Heart left ventricle (tissue), 16 donors: ENCODE results near the gene COL7A1. TPM values are rescaled to one million over a fixed set of nuclear protein-coding genes. Genes with fewer than 3 reads are reported as not detected.

Source experiments
- ATAC-seq, 4 donors: fragments of 200-7000 bp; cut with Tn5 transposase; one replicate each; pipeline ENCODE4 v1.9.1; 2020 to 2022; ENCODE audit warnings: moderate library complexity in 4 of 4, mild to moderate bottlenecking in 3 of 4, moderate number of reproducible peaks in 1 of 4
- DNase-seq, 5 donors: peaks; one replicate each; pipeline ENCODE4 v3.0.0-alpha.2; 2020
- H3K27ac ChIP-seq, 12 donors: fragments of 200-600 bp; sonication (generic) in 4 of 12; one replicate each; pipeline versions ENCODE4 v1.5.0 to v1.8.0; 2016 to 2022; ENCODE audit warnings: mild to moderate bottlenecking in 2 of 12
- H3K27me3 ChIP-seq, 9 donors: fragments of 200-600 bp; sonication (generic) in 2 of 9; one replicate each; pipeline versions ENCODE4 v1.5.1 to v1.8.0; 2016 to 2022; ENCODE audit warnings: mild to moderate bottlenecking in 3 of 9
- H3K36me3 ChIP-seq, 9 donors: fragments of 200-600 bp; sonication (generic) in 2 of 9; one replicate each; pipeline versions ENCODE4 v1.5.0 to v1.8.0; 2018 to 2022; ENCODE audit warnings: mild to moderate bottlenecking in 2 of 9
- H3K4me1 ChIP-seq, 12 donors: fragments of 200-600 bp; sonication (generic) in 4 of 12; one replicate each; pipeline versions ENCODE4 v1.5.0 to v1.8.0; 2016 to 2022; ENCODE audit warnings: mild to moderate bottlenecking in 3 of 12
- H3K4me3 ChIP-seq, 12 donors: fragments of 200-600 bp; sonication (generic) in 4 of 12; one replicate each; pipeline versions ENCODE4 v1.5.0 to v1.8.0; 2017 to 2022; ENCODE audit warnings: mild to moderate bottlenecking in 9 of 12, moderate library complexity in 4 of 12
- H3K9me3 ChIP-seq, 12 donors: fragments of 200-600 bp; sonication (generic) in 4 of 12; one replicate each; pipeline versions ENCODE4 v1.5.0 to v1.8.0; 2016 to 2022; ENCODE audit warnings: mild to moderate bottlenecking in 1 of 12
- POLR2A ChIP-seq, 2 donors: fragments of 450-650 bp; IDR thresholded peaks; one replicate each; pipeline ENCODE4 v1.6.1; 2017; ENCODE audit warnings: antibody characterized with exemption in 2 of 2, mild to moderate bottlenecking in 2 of 2, moderate library complexity in 2 of 2
- WGBS, 4 donors: extraction: QIAGEN DNeasy Blood & Tissue Kit in 2 of 4; methylation state at CpG; one replicate each; pipeline versions ENCODE4 v1.1.5 to v1.1.7; 2013 to 2018; 5-methylcytosine and 5-hydroxymethylcytosine counted together
- intact Hi-C, 10 donors: fragments of 100-400 bp; cut with DNase I; formaldehyde crosslinking; loops; one replicate each; pipeline versions ENCODE4 v1.11.1 to v1.14.2; 2022
- polyA plus RNA-seq, 2 donors: library from polyadenylated mRNA; stranded (reverse); fragments of 200-250 nt; gene quantifications; one replicate each; pipeline ENCODE4 v1.2.3, GENCODE V29; 2013
- total RNA-seq, 9 donors: library from RNA; depleted of rRNA in 2 of 9; stranded (reverse); fragments of >200 nt in 2 of 9; fragmentation: NEBNext Ultra II Directional in 3 of 9; extraction: Animal tissue kit (Norgen Biotek cat#: 25700) in 3 of 9; gene quantifications; one replicate each; pipeline versions ENCODE4 v1.1.0 to v1.2.4, GENCODE V29; 2016 to 2023
- TF ChIP-seq, protein P1 (sequence below), 12 donors: fragments of 200-600 bp; sonication (generic) in 4 of 12; IDR thresholded peaks; one replicate each; pipeline versions ENCODE4 v1.5.0 to v1.8.0; 2018 to 2022; ENCODE audit warnings: antibody characterized with exemption in 12 of 12, mild to moderate bottlenecking in 5 of 12
- donor health status: ischemic (EF 13 %, LVEDD 7.1; RV severe dilation, severe dysfunction).
- donor health status: healthy with polysubstance abuse.
- donor health status: DM: no; HTN: yes; CAD: no.
- donor health status: DM: no; HTN: no; CAD: no.
- donor health status: ischemic (EF 25% LVEDD 6.9; RV normal size, moderate dysfunction).
- donor health status: ischemic (EF 25% LVEDD 5.7; RV mildly dilated, moderate dysfunction).
- donor health status: healthy.
- donor health status: DM: yes; HTN: yes; CAD: no.
- donor health status: ischemic (EF 35%, LVEDD 5.7; RV mildly dilated, moderate dysfunction).
- donor health status: nonischemic (EF 11% LVEDD 7.7; RV severe dilation, severe dysfunction).
- donor health status: DM: yes; HTN: yes; CAD: no.
- donor health status: PGD.
- donor health status: ischemic (EF 29% LVEDD 5.4; RV normal size, mild dysfunction).
- donor health status: nonischemic (EF 23%, LVEDD 6.1; RV moderate dilation, normal function).

The COL7A1 gene
- total and polyA plus RNA-seq, 11 donors: 2.4 to 25.2 (median 11.5) TPM

DNA sequence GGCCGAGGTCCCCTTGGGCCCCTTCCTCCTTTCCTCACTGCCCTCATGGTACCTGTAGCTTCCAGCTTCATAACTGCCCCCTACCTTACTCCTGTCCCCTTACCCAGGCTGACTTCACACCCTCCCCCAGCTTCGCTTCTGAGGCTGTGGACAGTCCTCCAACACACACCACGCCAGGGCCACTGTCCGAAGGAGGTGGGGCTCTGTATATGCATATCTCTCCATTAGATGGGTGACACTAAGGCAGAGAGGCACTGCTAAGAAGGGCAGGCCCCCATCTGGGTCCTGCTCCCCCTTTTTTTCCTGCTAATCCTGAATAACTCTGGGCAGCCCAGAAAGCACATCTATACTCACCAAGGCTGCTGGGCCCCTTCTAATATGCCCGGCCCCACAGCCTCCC is 1.0 kb upstream of the COL7A1 start:
- peaks cover 0 to 17% (median 0%) of the 10 kb centered on the region in 9 donors for H3K27me3 ChIP-seq
- DNase-seq (peak in 1 of 5 donors; percentile 55), ATAC-seq (no peak)
- H3K4me1 ChIP-seq: peaks cover 7 to 71% (median 62%) of the 10 kb centered on the region in 12 donors
- H3K4me3 ChIP-seq: no peak overlapping the region
- H3K9me3 ChIP-seq: no peaks in the 10 kb centered on the region
- H3K27ac ChIP-seq: peak overlapping the region in 11 of 12 donors; percentile 1 to 97 (median 91)
- TF ChIP-seq, protein P1, sequence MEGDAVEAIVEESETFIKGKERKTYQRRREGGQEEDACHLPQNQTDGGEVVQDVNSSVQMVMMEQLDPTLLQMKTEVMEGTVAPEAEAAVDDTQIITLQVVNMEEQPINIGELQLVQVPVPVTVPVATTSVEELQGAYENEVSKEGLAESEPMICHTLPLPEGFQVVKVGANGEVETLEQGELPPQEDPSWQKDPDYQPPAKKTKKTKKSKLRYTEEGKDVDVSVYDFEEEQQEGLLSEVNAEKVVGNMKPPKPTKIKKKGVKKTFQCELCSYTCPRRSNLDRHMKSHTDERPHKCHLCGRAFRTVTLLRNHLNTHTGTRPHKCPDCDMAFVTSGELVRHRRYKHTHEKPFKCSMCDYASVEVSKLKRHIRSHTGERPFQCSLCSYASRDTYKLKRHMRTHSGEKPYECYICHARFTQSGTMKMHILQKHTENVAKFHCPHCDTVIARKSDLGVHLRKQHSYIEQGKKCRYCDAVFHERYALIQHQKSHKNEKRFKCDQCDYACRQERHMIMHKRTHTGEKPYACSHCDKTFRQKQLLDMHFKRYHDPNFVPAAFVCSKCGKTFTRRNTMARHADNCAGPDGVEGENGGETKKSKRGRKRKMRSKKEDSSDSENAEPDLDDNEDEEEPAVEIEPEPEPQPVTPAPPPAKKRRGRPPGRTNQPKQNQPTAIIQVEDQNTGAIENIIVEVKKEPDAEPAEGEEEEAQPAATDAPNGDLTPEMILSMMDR (IDR thresholded peaks at IDR 0.05): no peak
- TF ChIP-seq POLR2A (IDR thresholded peaks at IDR 0.05): no peak
- peaks cover 0 to 39% (median 24%) of the 10 kb centered on the region in 9 donors for H3K36me3 ChIP-seq
- WGBS, 4 donors: 60 to 76% (median 71%) methylated on average over 5 of the region's 5 CpGs
- intact Hi-C loops: loop anchor here in 2 of 10 donors (5.0 kb wide), 1 partner anchor 34 kb away; the partner anchor contains the start of gene UCN2 (in 2 of the 2)

DNA sequence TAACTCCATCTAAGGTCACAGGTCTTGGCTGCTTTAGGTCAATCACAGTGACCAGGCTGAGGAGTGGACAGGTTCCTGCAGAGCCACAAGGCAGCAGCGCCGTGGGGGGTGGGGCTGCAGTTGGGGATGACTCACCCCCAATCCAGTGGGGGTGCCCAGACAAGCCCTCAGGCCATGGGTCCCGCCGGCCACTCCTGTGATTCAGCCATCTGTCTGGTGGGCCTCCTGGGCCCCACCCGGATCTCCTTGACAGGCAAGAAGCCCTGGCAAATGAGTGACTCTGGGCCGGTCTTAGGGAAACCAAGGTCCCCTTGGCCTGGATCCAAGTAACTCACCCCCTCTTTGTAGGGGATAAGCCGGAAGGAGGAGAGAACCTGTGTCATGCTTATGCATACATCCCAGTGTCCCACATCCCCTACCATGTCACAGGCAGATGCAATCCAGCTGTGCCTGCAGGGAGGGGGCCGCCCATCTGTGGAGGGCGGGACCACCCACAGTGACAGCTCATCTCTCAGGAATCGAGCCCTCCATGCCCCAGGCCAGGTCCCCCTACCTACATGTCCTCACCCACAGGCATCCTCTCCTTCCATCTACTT is 495 bp upstream of the COL7A1 start:
- DNase-seq (peak in 3 of 5 donors; percentile 50 to 83 (median 64)), ATAC-seq (peak in 2 of 4 donors; percentile 6 to 14)
- H3K9me3 ChIP-seq: no peaks in the 10 kb centered on the region
- intact Hi-C loops: loop anchor here in 2 of 10 donors (5.0 kb wide), 1 partner anchor 33 kb away; the partner anchor contains the start of gene UCN2 (in 2 of the 2)
- H3K4me1 ChIP-seq: peaks cover 6 to 66% (median 57%) of the 10 kb centered on the region in 12 donors
- TF ChIP-seq POLR2A (IDR thresholded peaks at IDR 0.05): no peak
- TF ChIP-seq, protein P1 (IDR thresholded peaks at IDR 0.05): no peak
- peak overlapping the region in 4 of 12 donors; percentile 34 to 53 (median 44) for H3K4me3 ChIP-seq
- peaks cover 0 to 33% (median 19%) of the 10 kb centered on the region in 9 donors for H3K36me3 ChIP-seq
- 45 to 56% (median 46%) methylated on average over 10 of the region's 10 CpGs for WGBS, 4 donors
- H3K27ac ChIP-seq: peak overlapping the region in 8 of 12 donors; percentile 1 to 97 (median 90)
- H3K27me3 ChIP-seq: peaks cover 0 to 17% (median 0%) of the 10 kb centered on the region in 9 donors

DNA sequence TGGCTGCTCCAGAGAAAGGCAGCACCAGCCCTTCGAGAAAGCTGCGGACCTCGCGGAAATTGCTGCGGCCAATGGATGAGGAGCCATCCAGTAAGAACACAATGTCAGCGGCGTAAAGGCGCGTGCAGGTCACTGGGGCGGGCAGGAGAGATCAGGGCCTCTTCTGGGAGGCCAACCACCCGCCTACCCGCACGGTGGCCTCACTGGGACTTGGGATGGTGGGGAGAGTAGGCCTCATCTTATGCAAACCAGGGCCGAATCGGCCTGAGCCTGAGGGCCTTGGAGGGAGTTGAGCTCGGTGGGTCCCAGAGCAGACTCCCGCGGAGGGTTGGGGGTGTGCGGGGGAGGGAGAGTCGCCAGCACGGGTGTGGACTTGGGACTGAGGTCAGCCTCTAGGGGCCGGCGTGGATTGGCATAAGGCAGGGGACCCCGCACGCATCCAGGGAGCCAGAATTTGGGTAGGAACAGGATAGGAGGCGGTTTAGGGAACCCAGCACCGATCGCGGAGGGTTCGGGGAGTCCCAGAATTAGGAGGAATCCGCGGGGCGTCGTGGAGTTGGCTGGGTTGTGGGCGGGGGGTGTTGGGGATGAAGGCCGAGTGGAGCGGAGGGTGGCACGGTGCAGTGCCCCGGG is 596 bp downstream of the COL7A1 start:
- DNase-seq (peak in 1 of 5 donors; percentile 63), ATAC-seq (no peak)
- peak overlapping the region in 11 of 12 donors; percentile 6 to 53 (median 42) for H3K4me3 ChIP-seq
- intact Hi-C loops: loop anchor here in 2 of 10 donors (5.0 kb wide), 1 partner anchor 32 kb away; the partner anchor contains the start of gene UCN2 (in 2 of the 2)
- peaks cover 0 to 17% (median 0%) of the 10 kb centered on the region in 9 donors for H3K27me3 ChIP-seq
- H3K4me1 ChIP-seq: peaks cover 6 to 55% (median 47%) of the 10 kb centered on the region in 12 donors
- TF ChIP-seq POLR2A (IDR thresholded peaks at IDR 0.05): no peak
- TF ChIP-seq, protein P1 (IDR thresholded peaks at IDR 0.05): no peak
- peaks cover 0 to 22% (median 8%) of the 10 kb centered on the region in 9 donors for H3K36me3 ChIP-seq
- WGBS, 4 donors: 44 to 53% (median 50%) methylated on average over 34 to 39 of the region's 39 CpGs
- H3K27ac ChIP-seq: peak overlapping the region in 2 of 12 donors; percentile 33 to 91
- no peaks in the 10 kb centered on the region for H3K9me3 ChIP-seq

- Histone ChIP-seq H3K4me3 (no peak overlapping the region), H3K27ac (no peak overlapping the region), H3K4me1 (peaks cover 0 to 43% (median 35%) of the 10 kb centered on the region in 12 donors), H3K36me3 (peaks cover 0 to 11% (median 0%) of the 10 kb centered on the region in 9 donors), H3K9me3 (no peaks in the 10 kb centered on the region), H3K27me3 (peaks cover 0 to 17% (median 0%) of the 10 kb centered on the region in 9 donors)
- no peak for ATAC-seq
- intact Hi-C loops: no loop called here
- DNase-seq: no peak
- WGBS, 4 donors: 89 to 94% (median 92%) methylated on average over 4 to 9 of the region's 9 CpGs
- no peak for TF ChIP-seq POLR2A (IDR thresholded peaks at IDR 0.05)
- TF ChIP-seq, protein P1 (IDR thresholded peaks at IDR 0.05): no peak
Observed at GRCh38 chr3:48593337-48593736, 1.8 kb downstream of the COL7A1 start.
